Peyer's patch (tissue), 4 donors: ENCODE data around the gene NUDCD3.

Experiments used
- POLR2A ChIP-seq, 2 donors: fragments of 450-650 bp; IDR thresholded peaks; one replicate each; pipeline ENCODE4 v1.5.1; 2017; ENCODE audit warnings: antibody characterized with exemption in 2 of 2, mild to moderate bottlenecking in 2 of 2, moderate library complexity in 2 of 2
- TF ChIP-seq, protein P1 (sequence below), 6 experiments: fragments of 450-650 bp in 4 of 6; fragments of 200-600 bp in 2 of 6; sonication (generic) in 1 of 6; IDR thresholded peaks; one replicate each; pipeline ENCODE4 v1.5.1; 2017 to 2019; ENCODE audit warnings: antibody characterized with exemption in 6 of 6, mild to moderate bottlenecking in 3 of 6, moderate library complexity in 1 of 6

DNA sequence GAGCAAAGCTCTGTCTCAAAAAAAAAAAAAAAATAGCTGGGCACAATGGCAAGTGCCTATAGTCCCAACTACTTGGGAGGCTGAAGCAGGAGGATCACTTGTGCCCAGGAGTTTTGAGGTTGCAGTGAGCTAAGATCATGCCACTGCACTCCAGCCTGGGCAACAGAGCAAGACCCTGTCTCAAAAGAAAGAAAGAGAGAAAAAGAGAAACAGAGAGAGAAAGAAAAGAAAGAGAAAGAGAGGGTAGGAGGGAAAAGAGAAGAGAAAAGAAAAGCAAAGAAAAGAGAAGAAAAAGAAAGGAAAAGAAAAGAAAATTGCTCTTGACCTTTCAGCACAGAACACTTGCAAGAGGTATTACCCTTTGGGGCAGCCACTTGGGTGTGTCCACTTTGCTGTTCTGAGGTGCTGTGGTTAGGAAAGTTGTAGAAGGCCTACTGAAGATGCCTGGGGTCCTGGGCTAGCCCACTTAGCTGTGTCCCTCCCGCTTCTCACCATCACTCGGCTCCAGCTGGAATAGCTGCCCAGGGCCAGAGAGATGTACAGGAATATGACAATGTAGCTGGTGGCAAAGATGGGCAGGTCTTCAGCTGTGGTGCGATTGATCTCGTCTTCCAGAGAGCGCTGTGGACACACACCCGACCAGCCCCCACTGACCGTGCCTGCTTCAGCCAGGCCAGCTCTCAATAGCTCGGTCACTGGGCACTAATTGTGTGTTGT lies 45.0 kb upstream of the NUDCD3 start:
- TF ChIP-seq POLR2A (IDR thresholded peaks at IDR 0.05) = no peak
- TF ChIP-seq, protein P1, sequence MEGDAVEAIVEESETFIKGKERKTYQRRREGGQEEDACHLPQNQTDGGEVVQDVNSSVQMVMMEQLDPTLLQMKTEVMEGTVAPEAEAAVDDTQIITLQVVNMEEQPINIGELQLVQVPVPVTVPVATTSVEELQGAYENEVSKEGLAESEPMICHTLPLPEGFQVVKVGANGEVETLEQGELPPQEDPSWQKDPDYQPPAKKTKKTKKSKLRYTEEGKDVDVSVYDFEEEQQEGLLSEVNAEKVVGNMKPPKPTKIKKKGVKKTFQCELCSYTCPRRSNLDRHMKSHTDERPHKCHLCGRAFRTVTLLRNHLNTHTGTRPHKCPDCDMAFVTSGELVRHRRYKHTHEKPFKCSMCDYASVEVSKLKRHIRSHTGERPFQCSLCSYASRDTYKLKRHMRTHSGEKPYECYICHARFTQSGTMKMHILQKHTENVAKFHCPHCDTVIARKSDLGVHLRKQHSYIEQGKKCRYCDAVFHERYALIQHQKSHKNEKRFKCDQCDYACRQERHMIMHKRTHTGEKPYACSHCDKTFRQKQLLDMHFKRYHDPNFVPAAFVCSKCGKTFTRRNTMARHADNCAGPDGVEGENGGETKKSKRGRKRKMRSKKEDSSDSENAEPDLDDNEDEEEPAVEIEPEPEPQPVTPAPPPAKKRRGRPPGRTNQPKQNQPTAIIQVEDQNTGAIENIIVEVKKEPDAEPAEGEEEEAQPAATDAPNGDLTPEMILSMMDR (IDR thresholded peaks at IDR 0.05) = no peak
